Measurements from ENCODE around the gene GIPC1. TPM values are rescaled to one million over a fixed set of nuclear protein-coding genes. Genes with fewer than 3 reads are reported as not detected.
"Not testable (repeated sequence)": the region's sequence is repeated elsewhere in the genome, so short reads cannot be mapped to it uniquely, and the experiment has no call there.

Gene GIPC1
- polyA plus RNA-seq, 2 donors, result 269 to 368 TPM

DNA sequence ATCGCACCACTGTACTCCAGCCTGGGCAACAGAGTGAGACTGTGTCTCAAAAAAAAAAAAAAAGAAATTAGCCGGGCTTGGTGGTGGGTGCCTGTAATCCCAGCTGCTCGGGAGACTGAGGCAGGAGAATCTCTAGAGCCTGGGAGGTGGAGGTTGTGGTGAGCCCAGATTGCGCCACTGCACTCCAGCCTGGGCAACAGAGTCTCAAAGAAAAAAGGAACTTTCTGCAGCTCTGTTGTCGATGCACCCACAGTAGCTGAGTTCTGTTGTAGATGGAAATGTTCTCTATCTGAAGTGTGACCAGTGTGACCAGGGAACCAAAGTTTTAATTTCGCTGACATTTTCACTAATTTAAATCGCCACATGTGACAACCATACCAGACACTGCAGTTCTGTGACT lies 33.5 kb downstream of the GIPC1 start:
- H3K9me3 ChIP-seq (ENCODE audit: control insufficient read depth in 2 of 2, insufficient read depth in 1 of 2, low read depth in 1 of 2, low read length in 1 of 2); H3K4me1 ChIP-seq (ENCODE audit: control insufficient read depth in 2 of 2, insufficient read depth in 2 of 2, low read length in 1 of 2); H3K27ac ChIP-seq (ENCODE audit: low read depth in 2 of 2, low read length in 1 of 2); H3K27me3 ChIP-seq (ENCODE audit: control insufficient read depth in 1 of 2, insufficient read depth in 2 of 2, low read length in 2 of 2); H3K36me3 ChIP-seq (ENCODE audit: control insufficient read depth in 2 of 2, insufficient read depth in 2 of 2, low read length in 1 of 2); H3K4me3 ChIP-seq (ENCODE audit: low read depth in 1 of 2, low read length in 2 of 2): not testable (repeated sequence)
- WGBS, 2 donors, result 93 to 94% methylated on average over 5 to 7 of the region's 7 CpGs

DNA sequence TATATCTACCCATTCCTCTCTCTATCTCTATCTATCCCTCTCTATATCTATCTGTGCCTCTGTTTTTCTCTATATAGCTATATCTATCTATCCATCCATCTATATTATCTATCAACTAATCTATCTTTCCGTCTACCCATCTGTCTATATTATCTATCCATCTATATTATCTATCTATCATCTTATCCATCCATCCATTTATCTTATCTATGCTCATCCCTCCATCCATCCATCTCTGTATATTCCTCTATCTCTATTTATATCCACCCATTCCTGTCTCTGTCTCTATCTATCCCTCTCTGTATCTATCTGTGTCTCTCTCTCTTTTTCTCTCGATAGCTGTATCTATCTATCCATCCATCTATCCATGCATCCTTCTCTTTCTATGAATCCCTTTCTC lies 35.0 kb downstream of the GIPC1 start:
- Histone ChIP-seq H3K9me3 (ENCODE audit: control insufficient read depth in 2 of 2, insufficient read depth in 1 of 2, low read depth in 1 of 2, low read length in 1 of 2) (no peaks in the 10 kb centered on the region), H3K4me3 (ENCODE audit: low read depth in 1 of 2, low read length in 2 of 2) (no peak overlapping the region), H3K27me3 (ENCODE audit: control insufficient read depth in 1 of 2, insufficient read depth in 2 of 2, low read length in 2 of 2) (no peaks in the 10 kb centered on the region), H3K36me3 (ENCODE audit: control insufficient read depth in 2 of 2, insufficient read depth in 2 of 2, low read length in 1 of 2) (peaks cover 0 to 7% of the 10 kb centered on the region in 2 donors), H3K4me1 (ENCODE audit: control insufficient read depth in 2 of 2, insufficient read depth in 2 of 2, low read length in 1 of 2) (no peaks in the 10 kb centered on the region), H3K27ac (ENCODE audit: low read depth in 2 of 2, low read length in 1 of 2) (no peak overlapping the region)
- 88 to 93% methylated on average over 2 of the region's 2 CpGs for WGBS, 2 donors

DNA sequence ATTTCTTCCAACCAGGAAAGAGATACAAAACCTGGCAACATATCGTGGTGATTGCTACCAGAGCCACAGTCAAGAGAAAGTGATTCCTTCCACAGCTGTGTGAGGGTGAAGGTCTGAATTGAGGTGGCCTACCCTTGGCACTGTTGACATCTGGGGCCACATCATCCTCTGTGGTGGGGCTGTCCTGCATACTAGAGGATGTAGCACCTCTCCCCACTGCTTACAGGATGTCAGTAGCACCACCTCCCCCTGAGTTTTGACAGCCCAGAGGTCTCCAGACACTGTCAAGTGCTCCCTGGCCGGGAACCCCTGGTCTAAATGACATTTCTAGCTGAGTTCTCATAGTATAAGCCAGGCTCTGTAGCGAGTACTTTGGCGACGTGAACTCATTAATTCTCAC lies 36.2 kb downstream of the GIPC1 start:
- H3K27ac ChIP-seq (ENCODE audit: low read depth in 2 of 2, low read length in 1 of 2), result no peak overlapping the region
- no peaks in the 10 kb centered on the region for H3K27me3 ChIP-seq (ENCODE audit: control insufficient read depth in 1 of 2, insufficient read depth in 2 of 2, low read length in 2 of 2)
- WGBS, 2 donors, result 78 to 80% methylated on average over 5 of the region's 5 CpGs
- H3K36me3 ChIP-seq (ENCODE audit: control insufficient read depth in 2 of 2, insufficient read depth in 2 of 2, low read length in 1 of 2), result peaks cover 0 to 5% of the 10 kb centered on the region in 2 donors
- no peaks in the 10 kb centered on the region for H3K4me1 ChIP-seq (ENCODE audit: control insufficient read depth in 2 of 2, insufficient read depth in 2 of 2, low read length in 1 of 2)
- no peak overlapping the region for H3K4me3 ChIP-seq (ENCODE audit: low read depth in 1 of 2, low read length in 2 of 2)
- no peaks in the 10 kb centered on the region for H3K9me3 ChIP-seq (ENCODE audit: control insufficient read depth in 2 of 2, insufficient read depth in 1 of 2, low read depth in 1 of 2, low read length in 1 of 2)

DNA sequence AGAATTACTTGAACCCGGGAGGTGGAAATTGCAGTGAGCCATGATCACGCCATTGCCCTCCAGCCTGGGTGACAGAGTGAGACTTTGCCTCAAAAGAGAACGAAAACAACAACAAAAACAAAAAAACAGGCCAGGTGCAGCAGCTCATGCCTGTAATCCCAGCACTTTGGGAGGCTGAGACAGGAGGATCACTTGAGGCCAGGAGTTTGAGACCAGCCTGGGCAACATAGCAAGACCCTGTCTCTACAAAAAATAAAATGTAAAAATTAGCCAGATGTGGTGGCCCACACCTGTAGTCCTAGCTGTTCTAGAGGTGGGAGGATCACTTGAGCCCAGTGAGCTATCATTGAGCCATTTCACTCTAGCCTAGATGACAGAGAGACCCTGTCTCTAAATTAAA lies 43.6 kb downstream of the GIPC1 start:
- 97 to 98% methylated on average over 3 of the region's 3 CpGs for WGBS, 2 donors
- peaks cover 0 to 20% of the 10 kb centered on the region in 2 donors for H3K36me3 ChIP-seq (ENCODE audit: control insufficient read depth in 2 of 2, insufficient read depth in 2 of 2, low read length in 1 of 2)
- not testable (repeated sequence) for H3K27ac ChIP-seq (ENCODE audit: low read depth in 2 of 2, low read length in 1 of 2); H3K27me3 ChIP-seq (ENCODE audit: control insufficient read depth in 1 of 2, insufficient read depth in 2 of 2, low read length in 2 of 2); H3K4me1 ChIP-seq (ENCODE audit: control insufficient read depth in 2 of 2, insufficient read depth in 2 of 2, low read length in 1 of 2); H3K4me3 ChIP-seq (ENCODE audit: low read depth in 1 of 2, low read length in 2 of 2); H3K9me3 ChIP-seq (ENCODE audit: control insufficient read depth in 2 of 2, insufficient read depth in 1 of 2, low read depth in 1 of 2, low read length in 1 of 2)

DNA sequence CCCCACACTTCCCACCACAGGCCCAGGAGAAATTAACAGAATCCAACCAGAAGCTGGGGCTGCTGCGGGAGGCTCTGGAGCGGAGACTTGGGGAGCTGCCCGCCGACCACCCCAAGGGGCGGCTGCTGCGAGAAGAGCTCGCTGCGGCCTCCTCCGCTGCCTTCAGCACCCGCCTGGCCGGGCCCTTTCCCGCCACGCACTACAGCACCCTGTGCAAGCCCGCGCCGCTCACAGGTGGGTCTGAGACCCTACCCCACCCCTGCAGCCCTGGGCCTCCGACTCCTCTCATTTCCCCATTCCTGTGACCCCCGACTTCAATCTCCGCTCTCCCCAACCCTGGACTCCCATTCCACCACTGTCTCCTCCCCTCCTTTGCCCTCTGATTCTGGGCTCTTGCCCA lies 45.1 kb downstream of the GIPC1 start:
- Histone ChIP-seq H3K4me1 (ENCODE audit: control insufficient read depth in 2 of 2, insufficient read depth in 2 of 2, low read length in 1 of 2) (peaks cover 0 to 5% of the 10 kb centered on the region in 2 donors), H3K4me3 (ENCODE audit: low read depth in 1 of 2, low read length in 2 of 2) (no peak overlapping the region), H3K36me3 (ENCODE audit: control insufficient read depth in 2 of 2, insufficient read depth in 2 of 2, low read length in 1 of 2) (peaks cover 0 to 29% of the 10 kb centered on the region in 2 donors), H3K27ac (ENCODE audit: low read depth in 2 of 2, low read length in 1 of 2) (no peak overlapping the region), H3K9me3 (ENCODE audit: control insufficient read depth in 2 of 2, insufficient read depth in 1 of 2, low read depth in 1 of 2, low read length in 1 of 2) (no peaks in the 10 kb centered on the region), H3K27me3 (ENCODE audit: control insufficient read depth in 1 of 2, insufficient read depth in 2 of 2, low read length in 2 of 2) (no peaks in the 10 kb centered on the region)
- WGBS, 2 donors, result 99 to 100% methylated on average over 18 to 19 of the region's 19 CpGs

DNA sequence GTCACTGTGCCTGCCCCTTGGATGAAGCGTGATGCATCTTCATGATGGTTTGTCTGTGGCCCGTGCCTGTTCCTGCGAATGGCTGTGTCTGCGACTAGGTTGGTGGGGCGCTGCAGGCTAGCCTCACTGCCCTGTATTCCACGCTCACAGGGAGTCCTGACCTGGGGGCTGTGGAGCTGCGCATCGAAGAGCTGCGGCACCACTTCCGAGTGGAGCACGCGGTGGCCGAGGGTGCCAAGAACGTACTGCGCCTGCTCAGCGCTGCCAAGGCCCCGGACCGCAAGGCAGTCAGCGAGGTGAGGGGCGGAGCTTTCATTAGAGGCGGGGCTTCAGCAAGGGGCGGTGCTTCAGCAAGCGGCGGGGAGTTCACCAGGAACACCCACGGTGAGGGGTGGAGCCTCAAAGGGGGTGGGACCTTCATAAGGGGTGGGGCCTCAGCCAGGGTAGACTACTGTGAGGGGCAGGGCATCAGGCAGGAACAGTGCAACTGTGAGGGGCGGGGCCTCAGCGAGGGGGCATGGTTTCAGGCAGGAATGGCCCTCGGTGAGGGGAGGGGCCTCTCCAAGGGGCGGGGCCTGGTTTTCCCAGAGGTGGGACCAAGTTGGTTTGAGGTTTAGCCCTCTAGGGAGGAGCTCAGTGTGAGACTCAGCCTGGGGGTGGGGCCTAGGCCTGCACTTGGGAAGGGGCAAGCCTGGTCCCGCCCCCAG lies 45.6 kb downstream of the GIPC1 start:
- H3K36me3 ChIP-seq (ENCODE audit: control insufficient read depth in 2 of 2, insufficient read depth in 2 of 2, low read length in 1 of 2), result peaks cover 0 to 29% of the 10 kb centered on the region in 2 donors
- WGBS, 2 donors, result 84 to 85% methylated on average over 30 of the region's 30 CpGs
- peaks cover 0 to 5% of the 10 kb centered on the region in 2 donors for H3K4me1 ChIP-seq (ENCODE audit: control insufficient read depth in 2 of 2, insufficient read depth in 2 of 2, low read length in 1 of 2)
- no peaks in the 10 kb centered on the region for H3K27me3 ChIP-seq (ENCODE audit: control insufficient read depth in 1 of 2, insufficient read depth in 2 of 2, low read length in 2 of 2)
- no peaks in the 10 kb centered on the region for H3K9me3 ChIP-seq (ENCODE audit: control insufficient read depth in 2 of 2, insufficient read depth in 1 of 2, low read depth in 1 of 2, low read length in 1 of 2)
- H3K27ac ChIP-seq (ENCODE audit: low read depth in 2 of 2, low read length in 1 of 2), result no peak overlapping the region
- H3K4me3 ChIP-seq (ENCODE audit: low read depth in 1 of 2, low read length in 2 of 2), result no peak overlapping the region

DNA sequence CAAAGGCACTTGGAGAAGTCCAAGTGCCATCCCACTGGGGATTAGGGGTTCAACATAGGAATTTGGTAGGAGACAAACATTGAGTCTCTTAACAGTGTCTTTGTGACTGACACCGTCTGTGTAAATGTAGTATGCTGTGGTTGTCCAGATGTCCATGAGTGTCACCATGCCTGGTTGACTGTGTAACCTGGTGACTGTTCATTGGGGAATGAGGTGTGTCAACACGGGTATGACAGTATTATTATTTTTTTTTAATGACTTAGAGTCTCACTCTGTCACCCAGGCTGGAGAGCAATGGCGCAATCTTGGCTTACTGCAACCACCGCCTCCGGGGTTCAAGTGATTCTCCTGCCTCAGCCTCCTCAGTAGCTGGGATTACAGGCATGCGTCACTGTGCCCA lies 46.6 kb downstream of the GIPC1 start:
- 70 to 84% methylated on average over 6 of the region's 6 CpGs for WGBS, 2 donors
- Histone ChIP-seq H3K36me3 (ENCODE audit: control insufficient read depth in 2 of 2, insufficient read depth in 2 of 2, low read length in 1 of 2) (peaks cover under 1 to 33% of the 10 kb centered on the region in 2 donors), H3K27ac (ENCODE audit: low read depth in 2 of 2, low read length in 1 of 2) (no peak overlapping the region), H3K9me3 (ENCODE audit: control insufficient read depth in 2 of 2, insufficient read depth in 1 of 2, low read depth in 1 of 2, low read length in 1 of 2) (no peaks in the 10 kb centered on the region), H3K27me3 (ENCODE audit: control insufficient read depth in 1 of 2, insufficient read depth in 2 of 2, low read length in 2 of 2) (no peaks in the 10 kb centered on the region), H3K4me1 (ENCODE audit: control insufficient read depth in 2 of 2, insufficient read depth in 2 of 2, low read length in 1 of 2) (peaks cover 0 to 5% of the 10 kb centered on the region in 2 donors), H3K4me3 (ENCODE audit: low read depth in 1 of 2, low read length in 2 of 2) (no peak overlapping the region)

DNA sequence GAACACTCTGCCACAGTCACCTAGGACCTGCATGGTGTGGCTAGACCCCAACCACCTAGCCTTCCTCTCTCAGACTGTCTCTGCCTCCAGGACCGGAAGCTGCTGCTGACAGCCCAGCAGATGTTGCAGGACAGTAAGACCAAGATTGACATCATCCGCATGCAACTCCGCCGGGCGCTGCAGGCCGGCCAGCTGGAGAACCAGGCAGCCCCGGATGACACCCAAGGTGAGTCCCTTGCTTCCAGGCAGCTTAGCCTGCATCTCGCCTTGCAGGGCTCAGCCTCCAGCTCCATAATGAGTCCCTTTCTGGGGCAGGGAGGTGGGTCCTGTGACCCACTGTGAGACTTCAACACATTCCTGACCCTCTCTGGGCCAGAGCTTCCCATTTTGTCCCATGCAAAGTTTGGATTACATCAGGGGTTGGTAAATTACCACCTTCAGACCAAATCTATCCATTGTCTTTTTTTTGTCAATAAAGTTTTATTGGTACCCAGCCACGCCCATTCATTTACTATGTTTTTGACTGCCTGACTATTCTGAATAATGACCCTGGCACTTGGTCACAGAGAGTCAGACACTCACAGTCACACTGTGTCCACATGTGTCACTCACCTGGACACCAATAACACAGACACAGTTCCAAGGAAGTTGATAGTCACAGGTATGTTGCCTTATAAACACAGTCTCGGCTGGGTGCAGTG lies 49.4 kb downstream of the GIPC1 start:
- H3K36me3 ChIP-seq (ENCODE audit: control insufficient read depth in 2 of 2, insufficient read depth in 2 of 2, low read length in 1 of 2), result peaks cover 13 to 46% of the 10 kb centered on the region in 2 donors
- H3K27ac ChIP-seq (ENCODE audit: low read depth in 2 of 2, low read length in 1 of 2), result no peak overlapping the region
- 97% methylated on average over 10 of the region's 10 CpGs for WGBS, 2 donors
- no peaks in the 10 kb centered on the region for H3K27me3 ChIP-seq (ENCODE audit: control insufficient read depth in 1 of 2, insufficient read depth in 2 of 2, low read length in 2 of 2)
- no peak overlapping the region for H3K4me3 ChIP-seq (ENCODE audit: low read depth in 1 of 2, low read length in 2 of 2)
- H3K9me3 ChIP-seq (ENCODE audit: control insufficient read depth in 2 of 2, insufficient read depth in 1 of 2, low read depth in 1 of 2, low read length in 1 of 2), result no peaks in the 10 kb centered on the region
- peaks cover 0 to 9% of the 10 kb centered on the region in 2 donors for H3K4me1 ChIP-seq (ENCODE audit: control insufficient read depth in 2 of 2, insufficient read depth in 2 of 2, low read length in 1 of 2)

DNA sequence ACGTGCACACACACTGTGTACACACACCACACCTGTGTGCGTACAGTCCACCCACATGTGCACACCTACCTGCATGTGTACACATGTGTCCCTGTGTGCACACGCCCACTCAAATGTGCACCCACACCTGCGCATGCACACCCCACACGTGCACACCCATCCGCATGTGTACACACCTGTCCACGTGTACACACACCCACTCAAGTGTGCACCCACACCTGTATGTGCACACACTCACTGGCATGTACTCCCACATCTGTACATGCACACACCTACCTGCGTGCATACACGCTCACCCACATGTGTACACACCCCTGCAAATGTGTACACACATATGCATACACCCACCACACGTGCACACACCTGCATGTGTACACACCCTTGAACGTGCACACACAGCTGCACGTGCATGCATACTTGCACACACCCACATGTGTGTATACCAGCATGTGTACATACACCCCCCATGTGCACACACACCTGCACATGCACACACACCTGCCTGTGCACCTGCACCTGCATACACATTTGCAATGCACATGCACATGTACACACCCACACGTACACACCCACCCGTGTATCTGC lies 52.2 kb downstream of the GIPC1 start:
- Histone ChIP-seq H3K9me3 (ENCODE audit: control insufficient read depth in 2 of 2, insufficient read depth in 1 of 2, low read depth in 1 of 2, low read length in 1 of 2) (no peaks in the 10 kb centered on the region), H3K27ac (ENCODE audit: low read depth in 2 of 2, low read length in 1 of 2) (no peak overlapping the region), H3K4me3 (ENCODE audit: low read depth in 1 of 2, low read length in 2 of 2) (no peak overlapping the region), H3K36me3 (ENCODE audit: control insufficient read depth in 2 of 2, insufficient read depth in 2 of 2, low read length in 1 of 2) (peaks cover 13 to 39% of the 10 kb centered on the region in 2 donors), H3K4me1 (ENCODE audit: control insufficient read depth in 2 of 2, insufficient read depth in 2 of 2, low read length in 1 of 2) (peaks cover 0 to 16% of the 10 kb centered on the region in 2 donors), H3K27me3 (ENCODE audit: control insufficient read depth in 1 of 2, insufficient read depth in 2 of 2, low read length in 2 of 2) (no peaks in the 10 kb centered on the region)
- 93 to 95% methylated on average over 14 of the region's 14 CpGs for WGBS, 2 donors

Data from esophagus (tissue), 2 donors.